H1 (cell line): ENCODE measurements around the gene NET1. TPM values are rescaled to one million over a fixed set of nuclear protein-coding genes. Genes with fewer than 3 reads are reported as not detected.

ENCODE experiments used
- CTCF ChIA-PET: fragments of 300-600 bp; sonication (Branson Sonifier 250); formaldehyde crosslinking; loops from one replicate; lab custom pipeline; 2021; ENCODE audit not compliant: partially characterized antibody; lab: Charles Lee
- POLR2A ChIA-PET: fragments of 300-600 bp; sonication (Branson Sonifier 250); formaldehyde crosslinking; loops from one replicate; lab custom pipeline; 2021; ENCODE audit warnings: inconsistent platforms; ENCODE audit not compliant: partially characterized antibody; lab: Charles Lee
- DNase-seq, 2 experiments: peaks; one replicate each; pipeline versions ENCODE4 v3.0.0 to v3.0.0-alpha.2; 2010 to 2022; ENCODE audit warnings: low spot score in 2 of 2, low read depth in 1 of 2, mixed read lengths in 1 of 2
- FAIRE-seq: peaks from 2 replicates; lab custom pipeline; 2011; peaks lifted over from hg19 to GRCh38; lab: Jason Lieb, UNC
- H2AFZ ChIP-seq: 2 replicates; pipeline ENCODE4 v1.8.1; 2012; ENCODE audit warnings: low read length, inconsistent platforms
- H2AK5ac ChIP-seq: 2 replicates; pipeline ENCODE4 v1.6.1; 2013; ENCODE audit warnings: low read depth, low read length
- H2BK120ac ChIP-seq: replicated peaks from 2 replicates; pipeline ENCODE3; 2013; ENCODE audit warnings: low read depth, low read length, inconsistent platforms
- H2BK12ac ChIP-seq: 2 replicates; pipeline ENCODE4 v1.6.1; 2013; ENCODE audit warnings: low read depth, low read length
- H2BK15ac ChIP-seq: 2 replicates; pipeline ENCODE4 v1.6.1; 2013; ENCODE audit warnings: low read length
- H2BK20ac ChIP-seq: 2 replicates; pipeline ENCODE4 v1.6.1; 2013; ENCODE audit warnings: low read length
- H2BK5ac ChIP-seq: 2 replicates; pipeline ENCODE4 v1.6.1; 2013; ENCODE audit warnings: low read depth, low read length
- H3K14ac ChIP-seq: 2 replicates; pipeline ENCODE4 v1.6.1; 2013; ENCODE audit warnings: inconsistent platforms; ENCODE audit not compliant: insufficient read length
- H3K18ac ChIP-seq: 2 replicates; pipeline ENCODE4 v1.6.1; 2013; ENCODE audit warnings: low read length; ENCODE audit errors: extremely low read depth
- H3K23ac ChIP-seq: 2 replicates; pipeline ENCODE4 v1.6.1; 2013; ENCODE audit warnings: inconsistent platforms; ENCODE audit not compliant: insufficient read length
- H3K23me2 ChIP-seq: 2 replicates; pipeline ENCODE4 v1.6.1; 2013; ENCODE audit warnings: low read depth, low read length
- H3K27ac ChIP-seq: 2 replicates; pipeline ENCODE4 v1.6.1; 2011; ENCODE audit warnings: low read depth, low read length, inconsistent platforms
- H3K27me3 ChIP-seq, 4 experiments: replicated peaks in 1 of 4; 1 replicate in 1 of 4; 2 replicates in 3 of 4; pipeline versions ENCODE4 v1.6.1 to v1.8.1; 2011 to 2013; ENCODE audit warnings: low read length in 3 of 4, mild to moderate bottlenecking in 3 of 4, inconsistent platforms in 2 of 4, mixed read lengths in 2 of 4, moderate library complexity in 1 of 4; ENCODE audit not compliant: control insufficient read depth in 3 of 4, insufficient read depth in 3 of 4; ENCODE audit errors: extremely low read depth in 1 of 4
- H3K36me3 ChIP-seq, 4 experiments: 2 replicates each; pipeline versions ENCODE4 v1.6.1 to v1.8.1; 2011 to 2013; ENCODE audit warnings: mild to moderate bottlenecking in 4 of 4, low read length in 3 of 4, moderate library complexity in 2 of 4, control low read depth in 1 of 4, inconsistent platforms in 1 of 4; ENCODE audit not compliant: insufficient read depth in 4 of 4, control insufficient read depth in 2 of 4
- H3K4ac ChIP-seq: replicated peaks from 2 replicates; pipeline ENCODE3; 2013; ENCODE audit warnings: low read length, low read depth, mixed read lengths, inconsistent platforms; ENCODE audit not compliant: insufficient read length
- H3K4me1 ChIP-seq, 4 experiments: replicated peaks in 1 of 4; 1 replicate in 1 of 4; 2 replicates in 3 of 4; pipeline versions ENCODE4 v1.6.1 to v1.8.1; 2011 to 2013; ENCODE audit warnings: low read length in 3 of 4, inconsistent platforms in 2 of 4, mixed read lengths in 1 of 4; ENCODE audit not compliant: insufficient read depth in 4 of 4, control insufficient read depth in 3 of 4
- H3K4me2 ChIP-seq, 2 experiments: 2 replicates each; pipeline versions ENCODE4 v1.6.1 to v1.8.1; 2011 to 2013; ENCODE audit warnings: low read depth in 2 of 2, low read length in 2 of 2, control low read depth in 1 of 2, inconsistent platforms in 1 of 2, mild to moderate bottlenecking in 1 of 2; ENCODE audit not compliant: insufficient read depth in 1 of 2
- H3K4me3 ChIP-seq, 4 experiments: fragments of 200-600, 300-600 bp in 1 of 4; sonication (generic), shearing (Covaris generic), sonication (Bioruptor Twin) in 1 of 4; 2 replicates each; pipeline versions ENCODE4 v1.5.1 to v1.8.1; 2011 to 2016; ENCODE audit warnings: low read length in 4 of 4, low read depth in 3 of 4, control low read depth in 2 of 4, inconsistent platforms in 2 of 4, mild to moderate bottlenecking in 2 of 4, mixed read lengths in 1 of 4, moderate library complexity in 1 of 4; ENCODE audit not compliant: insufficient read depth in 2 of 4; ENCODE audit errors: extremely low read depth in 1 of 4
- H3K56ac ChIP-seq: replicated peaks from 2 replicates; pipeline ENCODE3; 2013; ENCODE audit warnings: low read depth, mild to moderate bottlenecking, mixed read lengths, low read length, inconsistent platforms; ENCODE audit not compliant: insufficient read length
- H3K79me1 ChIP-seq: 2 replicates; pipeline ENCODE4 v1.6.1; 2013; ENCODE audit warnings: low read depth, low read length, control low read depth
- H3K79me2 ChIP-seq, 2 experiments: 2 replicates each; pipeline versions ENCODE4 v1.6.1 to v1.8.1; 2012 to 2013; ENCODE audit warnings: low read length in 2 of 2, mild to moderate bottlenecking in 2 of 2, inconsistent platforms in 1 of 2; ENCODE audit not compliant: insufficient read depth in 2 of 2, control insufficient read depth in 1 of 2
- H3K9ac ChIP-seq, 4 experiments: replicated peaks in 1 of 4; 1 replicate in 1 of 4; 2 replicates in 3 of 4; pipeline versions ENCODE4 v1.6.1 to v1.8.1; 2011 to 2013; ENCODE audit warnings: low read depth in 3 of 4, low read length in 3 of 4, control low read depth in 2 of 4, mild to moderate bottlenecking in 2 of 4, moderate library complexity in 2 of 4, inconsistent platforms in 1 of 4; ENCODE audit errors: extremely low read depth in 1 of 4
- H3K9me3 ChIP-seq, 2 experiments: 2 replicates each; pipeline versions ENCODE4 v1.6.1 to v1.8.1; 2012 to 2013; ENCODE audit warnings: mild to moderate bottlenecking in 2 of 2, moderate library complexity in 2 of 2, control low read depth in 1 of 2, inconsistent platforms in 1 of 2, low read depth in 1 of 2, low read length in 1 of 2, mixed read lengths in 1 of 2; ENCODE audit not compliant: insufficient read depth in 2 of 2
- H4K20me1 ChIP-seq, 2 experiments: replicated peaks in 1 of 2; 2 replicates each; pipeline versions ENCODE3 to v1.8.1; 2011 to 2013; ENCODE audit warnings: inconsistent platforms in 2 of 2, low read length in 2 of 2, mild to moderate bottlenecking in 1 of 2; ENCODE audit not compliant: insufficient read depth in 2 of 2, control insufficient read depth in 1 of 2
- H4K5ac ChIP-seq: 2 replicates; pipeline ENCODE4 v1.6.1; 2013; ENCODE audit warnings: low read length, low read depth, mixed read lengths, inconsistent platforms; ENCODE audit not compliant: insufficient read length
- H4K8ac ChIP-seq: 2 replicates; pipeline ENCODE4 v1.8.0; 2013; ENCODE audit warnings: mild to moderate bottlenecking, moderate library complexity, low read length, inconsistent platforms; ENCODE audit not compliant: insufficient read depth; ENCODE audit errors: extremely low read depth
- H4K91ac ChIP-seq: replicated peaks from 2 replicates; pipeline ENCODE3; 2013; ENCODE audit warnings: low read length, mixed read lengths, inconsistent platforms; ENCODE audit not compliant: insufficient read length
- JUND ChIP-seq: IDR thresholded peaks from 2 replicates; pipeline ENCODE4 v1.6.1; 2011; ENCODE audit warnings: mild to moderate bottlenecking, improper control_type of control experiment, low read length
- KDM4A ChIP-seq: IDR thresholded peaks from one replicate; pipeline ENCODE4 v1.7.1; 2012; ENCODE audit warnings: low read depth, mild to moderate bottlenecking, moderate library complexity, low read length, inconsistent platforms; ENCODE audit not compliant: severe bottlenecking
- SP4 ChIP-seq: IDR thresholded peaks from 2 replicates; pipeline ENCODE4 v1.6.1; 2012; ENCODE audit warnings: low read length, inconsistent platforms
- WGBS, 2 experiments: shearing (Covaris generic) in 1 of 2; methylation state at CpG; one replicate each; pipeline versions ENCODE4 v1.1.6 to v1.1.7; 2013 to 2015; ENCODE audit warnings: low lambda C conversion rate in 2 of 2, mixed read lengths in 2 of 2, inconsistent platforms in 1 of 2, low coverage in 1 of 2, missing lambda C conversion rate in 1 of 2; ENCODE audit not compliant: insufficient replicate concordance in 2 of 2, insufficient coverage in 1 of 2, insufficient read length in 1 of 2; ENCODE audit errors: extremely low coverage in 1 of 2, missing lambda C conversion rate in 1 of 2; 5-methylcytosine and 5-hydroxymethylcytosine counted together
- polyA plus RNA-seq, 7 experiments: library from polyadenylated mRNA; depleted of rRNA in 3 of 7; stranded (reverse) in 5 of 7; unstranded in 2 of 7; fragments of >200 nt in 5 of 7; fragments of 200-250 nt in 2 of 7; gene quantifications; 1 replicate in 5 of 7; 2 replicates in 1 of 7; 4 replicates in 1 of 7; pipeline versions ENCODE4 v1.2.1 to v1.2.3, GENCODE V29; 2011 to 2013; ENCODE audit warnings: missing spikeins in 2 of 7, mixed read lengths in 2 of 7
- total RNA-seq: library from RNA; stranded (reverse); fragmentation: NEBNext Ultra II Directional; extraction: Animal tissue kit (Norgen Biotek cat#: 25700); gene quantifications from 2 replicates; pipeline ENCODE4 v1.2.1, GENCODE V29; 2021

The NET1 gene
- total and polyA plus RNA-seq, 2 of the 8 experiments (the other 6 are each of a cell fraction or from before 2014, with no cell fraction given), result 21.5 to 117 TPM

DNA sequence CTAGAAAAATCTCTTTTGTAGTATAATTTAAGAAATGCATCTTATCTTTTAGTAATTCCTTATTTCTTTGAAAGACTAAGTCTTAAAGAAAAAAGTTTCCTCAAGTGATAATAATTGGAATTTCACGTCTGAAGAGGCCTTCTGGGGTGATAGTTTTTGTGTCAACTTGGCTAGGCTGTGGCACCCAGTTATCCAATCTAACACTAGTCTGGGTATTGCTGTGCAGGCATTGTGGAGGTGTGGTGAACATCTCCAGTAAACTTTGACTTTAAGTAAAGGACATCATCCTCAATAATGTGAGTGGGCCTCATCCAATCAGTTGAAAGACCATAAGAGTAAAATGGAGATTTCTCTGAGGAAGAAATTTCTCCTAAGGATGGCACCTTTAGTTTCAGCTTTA, 5.4 kb upstream of the NET1 start:
- no peak overlapping the region for H3K4me3 ChIP-seq
- H3K18ac ChIP-seq, result no peak overlapping the region
- no peak overlapping the region for H2BK20ac ChIP-seq
- POLR2A ChIA-PET, result no interaction called here
- no peaks in the 10 kb centered on the region; the same call in 1 of the 2 replicates for H3K23me2 ChIP-seq
- H3K4me1 ChIP-seq, result peaks cover 0 to under 1% (median 0%) of the 10 kb centered on the region in 4 experiments; a peak in 1 of 7 replicates
- no peak overlapping the region for H2BK15ac ChIP-seq
- no peak overlapping the region for H2AK5ac ChIP-seq
- peaks cover 6% of the 10 kb centered on the region in 2 experiments; a peak in 2 of 4 replicates for H3K9me3 ChIP-seq
- no peak overlapping the region for H3K23ac ChIP-seq
- H3K36me3 ChIP-seq, result no peaks in the 10 kb centered on the region
- H4K5ac ChIP-seq, result no peak overlapping the region
- no peak overlapping the region for H3K4ac ChIP-seq
- CTCF ChIA-PET, result no interaction called here
- H3K79me2 ChIP-seq, result no peaks in the 10 kb centered on the region
- no peak for FAIRE-seq
- H4K91ac ChIP-seq, result no peak overlapping the region
- DNase-seq, result no peak
- no peak overlapping the region for H2BK120ac ChIP-seq
- H2AFZ ChIP-seq, result no peak overlapping the region
- H2BK5ac ChIP-seq, result no peak overlapping the region
- H3K56ac ChIP-seq, result no peak overlapping the region
- TF ChIP-seq KDM4A (no peak), SP4 (no peak), JUND (no peak)
- H3K27me3 ChIP-seq, result peaks cover 0 to 1% (median 0%) of the 10 kb centered on the region in 4 experiments; a peak in 1 of 7 replicates
- H3K79me1 ChIP-seq, result no peaks in the 10 kb centered on the region
- no peak overlapping the region for H3K4me2 ChIP-seq
- H3K9ac ChIP-seq, result no peak overlapping the region
- H4K20me1 ChIP-seq, result no peaks in the 10 kb centered on the region
- no peak overlapping the region for H2BK12ac ChIP-seq
- H3K27ac ChIP-seq, result no peak overlapping the region
- H3K14ac ChIP-seq, result no peak overlapping the region
- WGBS, 2 experiments, result 67% methylated on average over 1 of the region's 1 CpG; no CpG with 5 or more reads in 1 of the 2 experiments
- H4K8ac ChIP-seq, result no peak overlapping the region
